SK-N-MC (cell line): ENCODE data around the gene ZMIZ1.

Source experiments
- EZH2 ChIP-seq: fragments of 200-600 bp; sonication (generic); IDR thresholded peaks from one replicate; pipeline ENCODE4 v1.6.1; 2017; ENCODE audit warnings: antibody characterized with exemption
- FOXP2 ChIP-seq: optimal IDR thresholded peaks from 2 replicates; pipeline ENCODE3; 2011; ENCODE audit warnings: mild to moderate bottlenecking, moderate library complexity; ENCODE audit not compliant: insufficient read depth; ENCODE audit errors: extremely low read length, control extremely low read depth
- POLR2AphosphoS5 ChIP-seq: IDR thresholded peaks from 2 replicates; pipeline ENCODE4 v1.6.1; 2012; ENCODE audit warnings: mild to moderate bottlenecking, low read depth, low read length, borderline replicate concordance

- TF ChIP-seq EZH2 (no peak), POLR2AphosphoS5 (no peak), FOXP2 (no peak)
These were observed 284.2 kb downstream of the ZMIZ1 start for GRCh38 chr10:79353000-79353406.
